Iris pigment epithelial cell (primary cell): ENCODE data around the gene GALNT9.
"Not testable (repeated sequence)": the region's sequence is repeated elsewhere in the genome, so short reads cannot be mapped to it uniquely, and the experiment has no call there.

ENCODE experiments used
- DNase-seq: peaks from one replicate; pipeline ENCODE4 v3.0.0-alpha.2; 2011; ENCODE audit warnings: low read depth

Gene GALNT9

GRCh38 chr12:132196038-132196872 is 133.1 kb downstream of the GALNT9 start:
- DNase-seq, result peak; percentile 6

DNA sequence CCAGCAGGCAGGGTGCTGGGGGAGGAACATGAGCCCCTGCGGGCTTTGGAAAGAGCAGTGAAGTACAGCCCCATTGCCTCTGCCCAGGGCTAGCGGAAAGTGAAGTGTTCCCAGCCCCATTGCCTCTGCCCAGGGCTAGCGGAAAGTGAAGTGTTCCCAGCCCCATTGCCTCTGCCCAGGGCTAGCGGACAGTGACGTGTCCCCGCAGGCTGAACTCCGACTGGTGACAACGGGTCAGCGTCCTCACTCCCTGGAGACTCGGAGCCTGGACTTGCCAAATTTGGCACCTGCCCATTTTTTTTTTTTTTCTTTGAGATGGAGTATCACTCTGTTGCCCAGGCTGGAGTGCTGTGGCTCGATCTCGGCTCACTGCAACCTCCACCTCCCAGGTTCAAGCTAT is 134.1 kb downstream of the GALNT9 start:
- not testable (repeated sequence) for DNase-seq

DNA sequence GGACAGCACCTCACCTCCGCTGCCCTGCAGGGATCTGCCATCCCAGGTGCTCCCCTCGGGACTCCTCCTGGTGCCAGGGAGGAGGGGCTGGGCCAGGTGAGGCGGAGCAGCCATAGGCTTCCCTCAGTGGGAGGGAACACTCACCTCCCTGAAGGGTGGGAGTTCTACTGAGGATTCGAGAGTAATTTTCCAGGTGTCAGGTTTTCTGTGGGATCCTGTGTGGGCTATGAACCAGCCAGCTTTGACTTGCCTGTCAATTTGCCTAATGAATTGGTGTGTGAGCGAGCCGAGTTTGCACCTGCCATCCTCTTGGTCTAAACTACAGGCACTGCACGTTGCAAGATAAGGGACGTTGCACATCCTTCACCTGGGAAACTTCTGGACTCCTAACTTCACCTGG is 134.8 kb downstream of the GALNT9 start:
- no peak for DNase-seq

DNA sequence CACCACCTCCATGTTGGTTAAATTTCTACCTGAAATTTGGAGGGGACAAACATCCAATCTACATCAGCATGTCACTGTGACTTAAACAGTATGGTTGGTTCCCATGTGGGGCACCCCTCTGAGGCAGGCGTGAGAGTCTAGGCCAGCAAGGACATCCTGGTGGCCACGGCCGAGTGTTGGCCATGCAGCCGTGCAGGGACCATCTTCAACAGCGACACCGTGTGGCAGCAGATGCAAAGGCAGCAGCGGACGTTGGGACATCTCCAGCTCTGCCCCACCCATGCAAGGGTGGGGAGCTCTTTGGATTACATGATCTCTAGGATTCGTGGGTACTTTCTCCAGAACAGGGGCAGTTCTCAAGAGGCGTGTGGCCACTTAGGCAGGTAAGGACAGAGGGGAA is 135.3 kb downstream of the GALNT9 start:
- DNase-seq, result peak; percentile 9

DNA sequence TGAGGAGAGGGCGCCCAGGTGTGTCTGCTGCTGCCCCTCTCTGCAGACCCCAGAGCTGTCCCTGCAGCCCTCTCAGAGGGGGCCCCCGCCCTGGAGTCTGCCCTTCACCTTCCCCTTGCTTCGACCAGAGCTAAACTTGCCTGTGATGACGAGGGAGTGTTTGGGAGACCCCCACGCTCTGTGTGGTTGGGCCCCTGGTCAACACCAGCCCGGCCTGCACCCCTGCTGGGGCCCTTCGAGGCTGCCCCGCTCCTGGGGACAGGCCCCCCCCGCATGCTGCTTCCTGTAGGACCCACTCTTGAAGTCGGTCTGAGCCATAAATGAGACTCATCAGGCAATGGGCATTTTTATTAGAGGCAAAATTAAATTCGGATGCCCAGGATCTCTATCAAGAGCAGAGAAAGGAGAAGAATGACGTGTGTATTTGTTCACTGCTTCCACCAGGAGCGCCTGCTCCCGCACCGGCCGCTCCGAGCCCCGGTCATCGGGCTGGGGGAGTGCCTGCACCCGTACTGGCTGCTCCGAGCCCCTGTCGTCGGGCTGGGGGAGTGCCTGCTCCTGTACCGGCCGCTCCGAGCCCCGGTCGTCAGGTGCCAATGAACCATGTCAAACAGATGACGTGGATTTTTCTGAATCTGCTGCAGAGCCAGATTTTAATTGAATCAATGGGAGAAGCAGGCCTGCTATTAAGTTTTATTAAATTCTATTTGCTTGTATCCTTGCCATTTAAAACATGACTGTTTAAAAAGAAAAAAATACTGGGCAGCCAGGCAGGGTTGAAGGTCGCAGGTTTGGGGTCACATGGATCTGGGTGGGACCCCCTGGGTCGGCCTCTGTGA is 137.5 kb downstream of the GALNT9 start:
- DNase-seq, result no peak

DNA sequence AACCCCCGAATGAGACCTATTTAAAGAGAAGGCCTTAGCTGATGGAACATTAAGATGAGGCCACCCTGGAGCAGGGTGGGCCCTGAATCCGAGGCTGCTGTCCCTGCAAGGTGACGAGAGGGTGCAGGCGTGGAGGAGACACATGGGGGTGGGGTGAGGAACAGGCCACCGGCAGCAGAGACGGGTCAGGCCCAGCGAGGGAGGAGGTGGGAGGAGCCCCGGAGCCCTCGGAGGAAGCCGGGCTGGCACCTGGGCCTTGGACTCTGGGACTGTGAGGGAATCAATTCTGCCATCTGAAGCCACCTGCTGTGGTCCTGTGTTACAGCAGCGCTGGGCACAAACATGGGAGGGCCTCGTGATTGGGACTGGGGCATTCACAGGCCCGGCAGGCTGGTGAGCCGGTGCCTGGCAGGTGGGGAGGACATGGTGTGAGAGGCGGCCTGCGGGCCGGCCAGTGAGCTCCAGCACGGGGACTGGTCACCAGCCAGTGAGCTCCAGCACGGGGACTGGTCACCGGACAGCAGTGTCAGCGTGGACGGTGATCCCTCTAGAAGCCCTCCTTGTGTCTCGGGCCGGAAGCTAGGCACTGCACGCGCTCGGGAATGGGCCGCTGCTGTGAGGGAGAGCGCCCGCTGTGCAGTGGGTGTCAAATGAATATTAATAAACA is 138.4 kb downstream of the GALNT9 start:
- DNase-seq, result no peak

GRCh38 chr12:132190012-132190755 is 139.2 kb downstream of the GALNT9 start:
- DNase-seq, result no peak

- peak; percentile 94 for DNase-seq
Observed at GRCh38 chr12:132189378-132190011, 139.9 kb downstream of the GALNT9 start.

DNA sequence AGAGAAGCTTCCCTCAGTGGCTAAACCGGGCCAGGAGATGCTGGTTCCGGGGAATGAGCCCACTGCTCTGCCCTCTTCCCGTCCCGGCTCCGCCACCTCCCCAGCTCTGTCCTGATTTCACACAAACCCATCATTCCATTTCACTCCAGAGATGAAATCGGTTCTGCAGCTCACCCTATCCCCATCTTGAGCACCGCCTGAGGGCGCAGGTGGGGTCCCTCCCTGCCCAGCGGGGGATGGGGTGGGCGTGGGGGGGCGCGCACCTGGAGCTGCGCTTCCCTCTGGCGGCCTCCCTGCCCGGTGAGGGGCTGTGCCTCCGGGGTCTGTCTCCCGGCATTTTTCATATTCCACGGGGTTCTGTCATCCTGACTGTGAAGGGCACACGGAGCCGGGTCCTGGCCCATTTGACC is 140.5 kb downstream of the GALNT9 start:
- DNase-seq, result no peak

DNA sequence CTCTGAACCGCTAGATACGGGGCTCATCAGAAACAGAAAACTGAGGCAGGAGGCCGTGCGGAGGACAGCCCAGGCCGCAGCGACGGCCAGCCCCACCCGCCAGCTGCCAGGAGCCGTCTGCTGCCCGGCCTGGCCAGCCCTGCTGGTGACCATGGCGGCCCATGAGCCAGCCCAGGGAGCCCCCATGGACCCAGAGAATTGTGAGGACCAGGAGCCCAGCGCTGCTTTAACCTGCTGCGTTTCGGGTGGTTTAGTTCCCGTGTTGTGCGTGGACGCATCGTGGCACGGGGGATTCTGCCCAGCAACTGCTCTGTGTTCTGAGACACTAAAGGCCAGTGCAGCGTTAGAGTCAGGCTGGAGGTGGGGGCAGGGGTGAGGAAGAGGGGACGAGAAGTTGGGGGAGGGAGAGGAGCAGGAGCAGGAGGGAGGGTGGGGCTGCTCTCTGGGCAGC is 140.9 kb downstream of the GALNT9 start:
- DNase-seq, result no peak

DNA sequence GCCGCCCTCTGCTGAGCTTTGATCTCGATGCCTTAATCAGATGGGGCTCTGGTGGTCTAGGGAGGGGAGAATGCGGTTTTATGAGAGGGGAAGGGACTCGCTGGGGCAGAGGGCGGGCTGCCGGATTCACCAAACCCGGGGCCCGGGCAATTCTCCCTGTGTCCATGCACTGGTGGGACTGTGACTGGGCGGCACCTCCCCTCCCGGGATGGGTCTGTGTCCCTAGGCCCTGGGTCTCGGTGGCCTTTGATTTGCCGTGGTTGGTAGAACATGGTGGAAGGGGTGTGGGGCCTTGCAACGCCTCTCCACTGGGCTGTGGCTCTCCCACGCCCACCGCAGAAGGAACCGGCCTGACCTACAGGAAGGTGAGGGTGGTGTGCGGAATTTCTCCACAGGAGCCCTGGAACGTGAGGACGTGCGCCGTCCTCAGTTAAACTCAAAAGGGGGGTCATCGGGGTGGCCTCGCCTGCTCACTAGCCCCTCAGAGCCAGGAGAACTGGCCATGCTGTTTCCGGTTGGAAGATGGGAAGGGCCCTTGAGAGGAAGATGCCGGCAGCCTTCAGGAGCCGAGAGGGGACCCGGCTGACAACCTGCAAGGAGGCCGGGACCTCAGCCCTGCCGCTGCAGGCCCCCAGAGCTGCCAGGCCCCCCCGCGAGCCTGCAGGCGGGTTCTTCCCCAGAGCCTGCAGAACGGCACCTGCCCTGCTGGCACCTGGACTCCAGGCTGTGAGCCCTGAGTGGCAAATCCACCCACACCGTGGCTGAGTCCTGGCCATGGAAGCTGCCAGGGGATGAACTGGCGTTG is 141.5 kb downstream of the GALNT9 start:
- DNase-seq, result no peak

DNA sequence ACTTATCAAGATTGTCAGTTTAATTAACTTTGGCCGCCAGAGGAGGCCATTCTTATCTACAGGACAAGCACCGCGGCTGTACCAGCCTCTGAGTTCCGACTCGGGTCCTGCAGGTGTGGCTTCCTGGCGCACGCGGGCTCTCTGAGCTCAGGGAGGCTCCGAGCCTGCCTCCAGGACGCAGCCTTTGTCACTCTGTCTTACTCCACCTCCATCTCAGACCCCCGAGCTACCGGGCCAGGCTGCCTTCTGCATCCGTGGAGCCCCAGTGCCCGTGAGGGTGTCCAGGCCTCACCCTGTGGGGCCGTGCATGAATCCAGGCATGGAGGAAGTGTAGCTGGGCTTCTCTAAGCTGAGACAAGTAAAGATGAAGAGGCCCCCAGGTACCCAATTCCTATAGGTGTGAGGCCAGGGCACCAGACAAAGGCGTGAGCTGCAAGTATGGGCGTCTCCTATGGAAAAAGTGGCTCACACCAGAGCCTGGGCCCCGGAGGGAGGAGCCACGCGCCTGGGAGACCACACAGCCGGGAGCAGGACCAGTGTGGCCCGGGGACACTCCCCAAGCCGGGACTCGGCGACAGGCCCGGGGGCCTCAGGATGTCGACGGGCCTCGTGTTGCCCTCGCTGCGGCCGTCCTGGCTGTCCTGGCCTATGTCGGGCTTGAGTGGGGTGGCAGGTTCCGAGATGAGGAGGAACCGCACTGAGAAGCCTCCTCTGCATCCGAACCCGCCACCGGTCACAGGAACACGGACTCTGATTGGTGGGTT is 142.3 kb downstream of the GALNT9 start:
- DNase-seq, result no peak

GRCh38 chr12:132186208-132186856 is 143.1 kb downstream of the GALNT9 start:
- DNase-seq, result no peak

DNA sequence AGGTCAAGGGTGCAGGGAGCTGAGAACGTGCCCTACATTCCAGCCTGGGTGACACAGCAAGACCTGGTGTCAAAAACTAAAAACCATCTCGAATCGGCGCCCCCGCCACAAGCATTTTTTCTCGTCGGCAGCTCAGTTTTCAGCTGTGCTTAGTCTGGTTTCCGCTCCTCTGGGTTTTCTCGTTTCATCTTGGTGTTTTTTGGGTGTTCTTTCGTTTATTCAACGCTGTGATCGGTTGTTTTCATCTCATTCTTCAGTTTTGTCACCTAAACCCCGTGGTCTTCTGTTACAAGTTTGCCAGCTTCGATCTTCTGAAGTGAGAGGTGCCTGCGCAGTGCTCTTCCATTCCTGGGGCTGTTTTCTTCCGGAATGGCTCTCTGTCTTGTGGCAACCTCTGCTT is 143.7 kb downstream of the GALNT9 start:
- no peak for DNase-seq

GRCh38 chr12:132182711-132183365 is 146.6 kb downstream of the GALNT9 start:
- DNase-seq, result no peak

- no peak for DNase-seq
Observed at GRCh38 chr12:132182206-132182710, 147.1 kb downstream of the GALNT9 start.

DNA sequence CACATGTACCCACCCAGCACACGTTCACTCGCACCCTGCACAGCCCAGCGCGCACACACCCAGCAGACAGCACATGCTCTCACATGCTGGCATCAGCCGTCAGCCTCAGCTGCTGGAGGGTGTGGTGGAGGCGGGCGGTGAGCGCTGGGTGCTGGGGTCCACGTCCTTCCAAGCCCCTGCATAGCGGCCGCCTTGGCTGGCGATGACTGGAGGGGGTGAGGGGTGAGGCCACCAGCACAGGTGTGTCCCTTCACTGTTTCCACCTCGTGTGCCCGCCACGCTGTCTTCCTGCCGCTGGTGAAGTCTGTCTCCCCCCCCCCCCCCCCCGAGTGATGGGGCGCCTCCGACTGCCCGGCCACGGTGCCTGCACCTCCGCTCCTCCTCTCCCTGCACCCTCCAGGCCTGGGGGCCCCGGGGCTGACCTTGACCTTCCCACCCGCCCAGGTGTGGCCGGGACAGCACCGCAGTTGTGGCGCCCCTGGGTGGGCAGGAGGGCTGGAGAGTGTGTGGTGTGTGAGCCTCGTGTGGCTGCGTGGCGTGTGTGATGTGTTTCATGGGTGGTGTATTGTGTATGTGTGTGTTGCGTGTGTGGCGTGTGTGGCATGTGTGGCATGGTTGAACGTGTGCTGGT is 147.7 kb downstream of the GALNT9 start:
- no peak for DNase-seq
